ENCODE results near the gene BOLA3.
"Not testable (repeated sequence)": the region's sequence is repeated elsewhere in the genome, so short reads cannot be mapped to it uniquely, and the experiment has no call there.

BOLA3 gene

GRCh38 chr2:74147727-74148456 is at the start of gene BOLA3:
BOLA3 (minus strand) TSS chr2:74147912; CDS start chr2:74147874, 38 bp downstream.
- DNase-seq, result peak; percentile 76 to 88

GRCh38 chr2:74197049-74197448 is 49.3 kb upstream of the BOLA3 start:
- DNase-seq, result no peak

- no peak for DNase-seq
Measured at GRCh38 chr2:74194799-74195198, 47.1 kb upstream of the BOLA3 start.

- DNase-seq, result no peak
Measured at GRCh38 chr2:74191596-74192380, 44.1 kb upstream of the BOLA3 start.

- DNase-seq, result no peak
Measured at GRCh38 chr2:74188696-74189095, 41.0 kb upstream of the BOLA3 start.

- DNase-seq, result peak; percentile 42 to 74
Measured at GRCh38 chr2:74188018-74188601, 40.4 kb upstream of the BOLA3 start.

GRCh38 chr2:74186706-74187105 is 39.0 kb upstream of the BOLA3 start:
- DNase-seq, result not testable (repeated sequence)

GRCh38 chr2:74186038-74186437 is 38.3 kb upstream of the BOLA3 start:
- no peak for DNase-seq

GRCh38 chr2:74183878-74184277 is 36.2 kb upstream of the BOLA3 start:
- DNase-seq, result no peak

- DNase-seq, result peak in 1 of 2 experiments; percentile 41
Measured at GRCh38 chr2:74181739-74182138, 34.0 kb upstream of the BOLA3 start.

GRCh38 chr2:74179063-74179865 is 31.6 kb upstream of the BOLA3 start:
- DNase-seq, result no peak

- peak; percentile 97 for DNase-seq
Measured at GRCh38 chr2:74178211-74179062, 30.7 kb upstream of the BOLA3 start, which contains the start of gene MOB1A. MOB1A (minus strand) TSS chr2:74178879; CDS start chr2:74178674, 205 bp downstream.

GRCh38 chr2:74177696-74178095 is 30.0 kb upstream of the BOLA3 start:
- DNase-seq, result no peak

GRCh38 chr2:74174909-74175308 is 27.2 kb upstream of the BOLA3 start:
- no peak for DNase-seq

GRCh38 chr2:74168739-74169138 is 21.0 kb upstream of the BOLA3 start:
- no peak for DNase-seq

GRCh38 chr2:74164761-74165160 is 17.0 kb upstream of the BOLA3 start:
- DNase-seq, result no peak

GRCh38 chr2:74162951-74163350 is 15.2 kb upstream of the BOLA3 start:
- DNase-seq, result no peak

- DNase-seq, result no peak
Measured at GRCh38 chr2:74155830-74156229, 8.1 kb upstream of the BOLA3 start.

- DNase-seq, result no peak
Measured at GRCh38 chr2:74152954-74153353, 5.2 kb upstream of the BOLA3 start.

GRCh38 chr2:74149570-74150319 is 2.0 kb upstream of the BOLA3 start:
- no peak for DNase-seq

GRCh38 chr2:74149247-74149525 is 1.5 kb upstream of the BOLA3 start:
- DNase-seq, result no peak

Measured in SHP77 (cell line).